Ishikawa (cell line): ENCODE data around the gene CMSS1.

Experiments
- CEBPB ChIP-seq: IDR thresholded peaks from 2 replicates; pipeline ENCODE4 v1.6.1; 2012
- EGR1 ChIP-seq: IDR thresholded peaks from 2 replicates; pipeline ENCODE4 v1.6.1; 2012
- FOXM1 ChIP-seq: IDR thresholded peaks from 2 replicates; pipeline ENCODE4 v1.6.1; 2012; ENCODE audit warnings: low read depth, borderline replicate concordance
- RAD21 ChIP-seq: IDR thresholded peaks from 2 replicates; pipeline ENCODE4 v1.6.1; 2012; ENCODE audit warnings: low read depth
- TEAD4 ChIP-seq: IDR thresholded peaks from 2 replicates; pipeline ENCODE4 v1.6.1; 2012

GRCh38 chr3:100209948-100210771 lies 392.5 kb downstream of the CMSS1 start:
- TF ChIP-seq CEBPB (no peak), RAD21 (no peak), EGR1 (no peak), FOXM1 (no peak), TEAD4 (no peak)
